Rectal smooth muscle tissue (tissue), 1 donor: Measurements from ENCODE around the gene MAP3K14.

Experiments
- H3K27ac ChIP-seq: one replicate; pipeline ENCODE4 v1.7.0; 2013; ENCODE audit warnings: low read depth, low read length, inconsistent platforms
- H3K27me3 ChIP-seq: one replicate; pipeline ENCODE4 v1.7.0; 2013; ENCODE audit warnings: low read length; ENCODE audit not compliant: control insufficient read depth, insufficient read depth
- H3K36me3 ChIP-seq: one replicate; pipeline ENCODE4 v1.7.0; 2013; ENCODE audit warnings: low read length; ENCODE audit not compliant: control insufficient read depth, insufficient read depth
- H3K4me1 ChIP-seq: one replicate; pipeline ENCODE4 v1.7.0; 2013; ENCODE audit warnings: low read length; ENCODE audit not compliant: control insufficient read depth, insufficient read depth
- H3K4me3 ChIP-seq: one replicate; pipeline ENCODE4 v1.7.0; 2013; ENCODE audit warnings: low read length
- H3K9ac ChIP-seq: one replicate; pipeline ENCODE4 v1.7.0; 2013; ENCODE audit warnings: low read length

MAP3K14 gene

DNA sequence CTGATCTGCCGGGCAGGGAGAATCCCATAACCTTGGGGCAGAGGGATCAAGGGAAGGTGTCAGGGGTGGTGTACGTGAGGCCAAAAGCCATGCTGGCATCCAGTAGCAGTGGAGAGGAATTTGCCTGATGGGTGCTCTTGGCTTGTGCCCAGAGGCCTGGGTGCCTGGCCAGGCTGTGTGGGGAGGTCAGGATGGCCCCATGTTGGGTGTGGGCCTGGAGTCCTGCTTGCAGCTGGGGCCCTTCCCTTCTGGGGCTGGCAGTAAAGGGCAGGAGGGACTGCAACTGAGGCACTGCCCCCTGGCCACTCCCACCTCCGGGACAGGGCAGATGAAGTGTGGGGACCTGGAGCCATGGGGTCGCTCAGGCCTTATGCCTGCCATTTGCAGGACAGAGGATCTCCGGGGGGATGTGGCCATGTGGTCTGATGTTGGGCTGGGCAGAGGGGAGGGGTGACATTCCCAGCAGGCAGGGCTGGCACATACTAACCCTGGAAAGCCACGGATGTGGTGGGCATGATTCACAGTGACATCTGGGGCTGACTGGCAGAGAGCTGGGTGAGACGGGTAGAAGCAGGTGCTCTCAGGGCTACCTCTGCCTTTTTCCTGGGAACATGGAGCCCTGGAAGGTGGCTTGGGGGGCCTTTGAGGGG, 91.6 kb downstream of the MAP3K14 start:
- Histone ChIP-seq H3K9ac (no peak overlapping the region), H3K4me3 (no peak overlapping the region), H3K27ac (no peak overlapping the region), H3K4me1 (peaks cover 2% of the 10 kb centered on the region), H3K36me3 (no peaks in the 10 kb centered on the region), H3K27me3 (no peaks in the 10 kb centered on the region)

- no peak overlapping the region for H3K4me3 ChIP-seq
- H3K9ac ChIP-seq = no peak overlapping the region
- H3K27me3 ChIP-seq = no peaks in the 10 kb centered on the region
- H3K4me1 ChIP-seq = no peaks in the 10 kb centered on the region
- no peaks in the 10 kb centered on the region for H3K36me3 ChIP-seq
- no peak overlapping the region for H3K27ac ChIP-seq
Measured at GRCh38 chr17:45224671-45225050, 92.2 kb downstream of the MAP3K14 start.

DNA sequence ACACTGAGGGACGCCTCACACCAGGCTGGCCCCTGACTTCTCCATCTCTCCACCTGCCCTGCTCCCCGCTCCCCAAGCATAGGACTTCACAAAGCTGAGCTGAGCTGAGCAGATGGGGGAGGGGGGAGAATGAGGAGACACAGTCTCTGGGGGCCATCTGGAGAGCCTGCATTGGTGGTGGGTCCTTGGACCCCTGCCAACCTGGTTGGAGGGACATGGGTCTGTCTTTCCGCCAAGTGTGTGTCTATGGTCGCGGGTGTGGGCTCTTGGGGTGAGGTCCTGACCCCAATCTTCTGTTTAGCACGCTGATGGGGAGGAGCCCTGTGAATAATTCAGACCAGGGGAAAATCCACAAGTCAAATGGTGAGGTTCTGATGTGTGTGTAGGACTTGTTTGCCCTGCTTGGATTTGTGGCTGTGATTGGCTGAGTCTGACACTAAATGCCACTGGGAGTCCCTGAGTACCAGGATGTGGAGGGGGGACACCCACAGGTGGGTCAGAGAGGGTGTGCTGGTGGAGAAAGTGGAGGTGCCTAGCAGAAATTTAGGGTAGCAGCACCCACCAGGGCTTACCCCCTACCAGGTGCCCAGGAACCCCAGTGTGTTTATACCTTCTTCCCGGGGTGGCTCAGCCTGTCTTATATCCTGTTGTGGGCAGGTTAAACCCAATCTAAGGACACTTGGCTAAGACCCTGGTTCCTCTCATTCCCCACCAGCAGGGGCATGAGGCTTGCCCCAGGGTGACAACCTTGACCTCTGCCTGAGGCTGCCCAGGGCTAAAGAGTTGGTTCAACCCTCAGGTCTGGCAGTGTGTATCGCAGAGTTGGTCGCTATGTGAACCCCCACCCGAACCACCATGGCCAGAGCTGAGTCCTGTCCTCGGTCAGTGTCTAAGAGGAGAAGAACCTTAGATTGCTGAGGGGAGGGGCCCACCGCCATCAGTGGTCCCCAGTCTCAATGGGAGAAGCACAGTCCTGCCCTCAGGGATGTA, 93.0 kb downstream of the MAP3K14 start:
- H3K27ac ChIP-seq = no peak overlapping the region
- no peaks in the 10 kb centered on the region for H3K27me3 ChIP-seq
- H3K9ac ChIP-seq = peak overlapping the region; percentile 8
- peak overlapping the region; percentile 53 for H3K4me3 ChIP-seq
- no peaks in the 10 kb centered on the region for H3K4me1 ChIP-seq
- H3K36me3 ChIP-seq = no peaks in the 10 kb centered on the region

DNA sequence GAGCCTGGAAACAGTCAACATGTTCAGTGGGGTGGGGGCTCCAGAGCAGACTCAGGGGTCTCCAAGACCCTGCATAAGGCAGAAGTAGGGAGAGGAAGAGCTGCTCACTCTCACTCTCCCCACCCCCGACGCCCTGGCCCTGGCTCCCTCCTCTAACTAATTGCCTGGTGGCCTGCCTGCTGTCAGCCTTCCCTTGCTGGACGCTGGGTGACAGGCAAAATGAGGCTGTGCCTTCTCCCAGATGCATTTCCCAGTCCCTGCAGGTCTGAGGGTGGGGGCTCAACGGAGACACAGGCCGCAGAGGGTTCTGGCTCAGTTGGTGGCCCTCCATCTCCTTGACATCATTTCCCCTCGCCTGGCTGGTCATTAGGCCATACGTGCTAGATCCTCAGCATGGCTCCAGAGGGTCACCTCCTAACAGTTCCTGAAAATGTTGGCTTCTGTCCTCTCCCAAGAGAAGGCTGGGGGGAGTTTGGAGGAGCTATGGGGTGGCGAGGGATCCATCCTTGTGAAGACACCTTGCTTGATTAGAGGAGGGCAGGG, 93.8 kb downstream of the MAP3K14 start:
- Histone ChIP-seq H3K27ac (no peak overlapping the region), H3K4me1 (no peaks in the 10 kb centered on the region), H3K27me3 (no peaks in the 10 kb centered on the region), H3K4me3 (peak overlapping the region; percentile 53), H3K9ac (peak overlapping the region; percentile 22), H3K36me3 (no peaks in the 10 kb centered on the region)

GRCh38 chr17:45222289-45222995, 94.4 kb downstream of the MAP3K14 start:
- H3K27me3 ChIP-seq = no peaks in the 10 kb centered on the region
- H3K36me3 ChIP-seq = no peaks in the 10 kb centered on the region
- H3K4me3 ChIP-seq = peak overlapping the region; percentile 53
- no peak overlapping the region for H3K27ac ChIP-seq
- no peaks in the 10 kb centered on the region for H3K4me1 ChIP-seq
- peak overlapping the region; percentile 22 for H3K9ac ChIP-seq

GRCh38 chr17:45222014-45222288, 94.9 kb downstream of the MAP3K14 start:
- H3K27me3 ChIP-seq = no peaks in the 10 kb centered on the region
- peak overlapping the region; percentile 53 for H3K4me3 ChIP-seq
- H3K4me1 ChIP-seq = no peaks in the 10 kb centered on the region
- H3K27ac ChIP-seq = no peak overlapping the region
- H3K9ac ChIP-seq = no peak overlapping the region
- H3K36me3 ChIP-seq = no peaks in the 10 kb centered on the region

DNA sequence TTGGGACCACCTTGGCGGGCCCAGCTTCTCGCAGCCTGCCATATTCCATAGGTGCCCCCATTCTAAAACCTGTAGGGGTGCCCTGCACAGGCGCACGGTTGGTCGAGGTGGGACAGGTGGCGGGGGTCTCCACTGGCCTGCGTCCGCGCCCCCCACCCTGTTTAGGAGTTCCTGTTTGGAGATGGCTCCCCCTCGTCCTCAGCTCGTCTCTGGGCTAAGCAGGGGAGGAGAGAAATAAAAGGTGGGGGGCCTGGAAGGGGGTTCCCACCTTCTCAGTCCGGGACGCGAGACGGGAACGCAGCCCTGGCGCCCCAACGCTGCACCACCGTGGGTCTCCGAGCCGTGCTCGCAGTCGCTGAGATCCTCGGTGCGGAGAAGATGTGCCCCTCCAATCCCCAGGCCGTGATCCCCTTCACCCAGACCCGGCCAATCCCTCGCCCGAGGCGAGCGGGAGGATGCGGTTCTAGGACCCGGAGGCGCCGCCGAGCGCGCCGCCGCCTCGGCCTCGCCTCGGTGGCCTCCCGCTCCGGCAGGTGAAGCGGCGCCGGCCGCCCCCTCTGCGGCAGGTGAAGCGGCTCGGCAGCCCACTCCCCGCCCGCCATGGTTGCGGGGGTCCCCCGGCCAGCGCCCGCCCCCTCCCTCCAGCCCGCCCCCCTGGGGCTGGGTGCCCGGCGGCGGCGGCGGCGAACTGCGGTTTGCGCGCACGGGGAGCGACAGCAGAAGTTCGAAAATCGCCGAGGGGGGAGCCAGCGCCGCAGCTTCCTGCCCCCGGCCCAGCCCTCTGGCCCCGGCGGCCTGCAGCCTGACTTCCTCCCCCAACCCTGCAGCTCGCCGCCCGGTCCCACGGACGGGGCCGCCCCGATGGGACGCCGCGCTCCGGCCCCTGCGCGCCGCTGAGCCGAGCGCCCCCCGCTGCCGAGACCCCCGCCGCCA, 95.5 kb downstream of the MAP3K14 start, which contains the start of gene FMNL1:
TSS of gene FMNL1 (plus strand) at position 805 of the 933 bp plus-strand sequence. CDS start 240 bp downstream, outside the sequence.
- Histone ChIP-seq H3K36me3 (no peaks in the 10 kb centered on the region), H3K4me3 (peak within 1 kb of the TSS; percentile 72), H3K27ac (no peak within 1 kb of the TSS), H3K4me1 (no peaks in the 10 kb centered on the region), H3K9ac (peak within 1 kb of the TSS; percentile 6), H3K27me3 (no peaks in the 10 kb centered on the region)

DNA sequence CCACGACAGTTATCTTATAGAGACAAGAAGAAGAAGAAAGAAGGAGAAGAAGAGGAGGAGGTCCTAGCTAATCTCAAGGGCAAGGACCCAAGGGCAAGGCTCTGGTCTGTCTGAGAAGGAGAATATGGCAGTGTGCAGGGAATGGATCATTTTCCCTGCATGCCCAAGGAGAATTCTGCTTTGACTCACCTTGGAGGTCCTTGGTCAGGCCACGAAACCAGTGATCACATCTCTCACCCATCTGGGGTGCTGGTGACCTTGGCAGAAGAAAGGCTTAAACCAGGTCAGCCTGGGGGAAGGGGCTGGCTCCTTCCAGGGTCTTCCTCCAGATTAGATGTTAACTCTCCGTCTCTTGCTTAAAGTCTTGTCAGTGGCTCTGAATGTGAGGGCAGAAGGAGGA, 96.7 kb downstream of the MAP3K14 start:
- Histone ChIP-seq H3K27me3 (no peaks in the 10 kb centered on the region), H3K36me3 (no peaks in the 10 kb centered on the region), H3K9ac (no peak overlapping the region), H3K4me3 (no peak overlapping the region), H3K4me1 (no peaks in the 10 kb centered on the region), H3K27ac (no peak overlapping the region)

DNA sequence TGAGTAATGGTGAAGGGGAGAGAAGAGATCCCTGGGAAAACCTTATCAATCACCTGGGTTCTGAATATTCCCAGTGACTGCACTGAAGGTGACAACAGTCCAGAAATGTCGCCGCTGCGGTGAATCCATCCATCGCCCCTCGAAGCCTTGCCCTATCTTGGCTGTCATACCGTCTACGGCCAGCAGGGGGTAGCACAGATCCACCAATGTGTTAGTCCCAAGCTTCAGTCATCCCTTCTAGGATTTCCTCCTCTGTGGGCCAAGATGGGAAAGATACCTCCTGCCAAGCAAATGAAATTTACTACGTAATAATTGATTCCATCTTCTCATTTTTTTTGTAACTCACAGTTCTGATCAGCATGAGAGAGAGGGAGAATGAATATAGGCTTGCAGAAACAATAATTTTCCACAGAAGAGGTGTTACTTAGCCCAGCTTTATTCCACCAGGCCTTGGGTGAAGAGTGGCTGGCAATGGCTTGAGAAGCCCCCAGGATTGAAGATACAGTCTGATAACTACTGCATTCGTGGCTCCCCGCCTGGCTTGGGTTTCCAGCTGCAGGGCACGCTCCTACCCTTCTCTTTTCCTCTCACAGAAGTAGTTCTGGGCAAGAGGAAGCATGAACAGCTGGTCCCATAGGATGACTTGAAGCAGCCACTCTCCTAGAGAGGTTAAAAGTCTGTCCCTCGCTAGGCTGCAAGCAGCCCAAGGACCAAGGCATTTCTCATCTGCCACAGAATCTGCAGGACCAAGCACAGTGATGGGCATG, 97.7 kb downstream of the MAP3K14 start:
- no peak overlapping the region for H3K4me3 ChIP-seq
- H3K27me3 ChIP-seq = no peaks in the 10 kb centered on the region
- H3K36me3 ChIP-seq = no peaks in the 10 kb centered on the region
- no peaks in the 10 kb centered on the region for H3K4me1 ChIP-seq
- H3K27ac ChIP-seq = no peak overlapping the region
- H3K9ac ChIP-seq = no peak overlapping the region
